Measurements from ENCODE around the gene SPPL2C.

The SPPL2C gene

GRCh38 chr17:45824475-45824874, 20.2 kb upstream of the SPPL2C start:
- no peaks in the 10 kb centered on the region for H3K9me2 ChIP-seq (replicated peaks; ENCODE audit: insufficient read depth, low read length)
- H3K79me2 ChIP-seq (ENCODE audit: insufficient read depth, low read length): no peaks in the 10 kb centered on the region
- no peaks in the 10 kb centered on the region for H3K9me3 ChIP-seq (ENCODE audit: insufficient read depth, low read length)
- no peak overlapping the region for H2AFZ ChIP-seq (ENCODE audit: low read depth, low read length, severe bottlenecking)
- TF ChIP-seq EZH2phosphoT487 (conservative IDR thresholded peaks at IDR 0.05; ENCODE audit: low read length) (no peak), CTCF (IDR thresholded peaks at IDR 0.05; ENCODE audit: insufficient read depth, low read length, poor library complexity, severe bottlenecking) (no peak)
- no peaks in the 10 kb centered on the region for H4K20me1 ChIP-seq (ENCODE audit: low read depth, low read length)
- H3K9ac ChIP-seq (ENCODE audit: low read length): no peak overlapping the region
- H3K4me2 ChIP-seq (ENCODE audit: low read depth, low read length, poor library complexity, severe bottlenecking): no peak overlapping the region
- H3K4me3 ChIP-seq (ENCODE audit: insufficient read depth, low read length, poor library complexity, severe bottlenecking): no peak overlapping the region
- no peak overlapping the region for H3K27ac ChIP-seq (ENCODE audit: low read depth, low read length)
- H3K36me3 ChIP-seq (ENCODE audit: low read length): no peaks in the 10 kb centered on the region
- H3K27me3 ChIP-seq (ENCODE audit: low read length): no peaks in the 10 kb centered on the region
- no peaks in the 10 kb centered on the region for H3F3A ChIP-seq (ENCODE audit: insufficient read depth)

- Histone ChIP-seq H3K27ac (ENCODE audit: low read depth, low read length) (no peak overlapping the region), H3K79me2 (ENCODE audit: insufficient read depth, low read length) (no peaks in the 10 kb centered on the region), H3K4me2 (ENCODE audit: low read depth, low read length, poor library complexity, severe bottlenecking) (no peak overlapping the region), H3K9me2 (replicated peaks; ENCODE audit: insufficient read depth, low read length) (no peaks in the 10 kb centered on the region), H2AFZ (ENCODE audit: low read depth, low read length, severe bottlenecking) (no peak overlapping the region), H3K27me3 (ENCODE audit: low read length) (no peaks in the 10 kb centered on the region), H3K9ac (ENCODE audit: low read length) (no peak overlapping the region), H4K20me1 (ENCODE audit: low read depth, low read length) (no peaks in the 10 kb centered on the region), H3K36me3 (ENCODE audit: low read length) (no peaks in the 10 kb centered on the region), H3K9me3 (ENCODE audit: insufficient read depth, low read length) (no peaks in the 10 kb centered on the region), H3F3A (ENCODE audit: insufficient read depth) (no peaks in the 10 kb centered on the region), H3K4me3 (ENCODE audit: insufficient read depth, low read length, poor library complexity, severe bottlenecking) (no peak overlapping the region)
- TF ChIP-seq CTCF (IDR thresholded peaks at IDR 0.05; ENCODE audit: insufficient read depth, low read length, poor library complexity, severe bottlenecking) (no peak), EZH2phosphoT487 (conservative IDR thresholded peaks at IDR 0.05; ENCODE audit: low read length) (no peak)
Observed at GRCh38 chr17:45824901-45825492, 19.7 kb upstream of the SPPL2C start.

- Histone ChIP-seq H3K9me2 (replicated peaks; ENCODE audit: insufficient read depth, low read length) (no peaks in the 10 kb centered on the region), H3K4me3 (ENCODE audit: insufficient read depth, low read length, poor library complexity, severe bottlenecking) (no peak overlapping the region), H3K9ac (ENCODE audit: low read length) (no peak overlapping the region), H3K36me3 (ENCODE audit: low read length) (no peaks in the 10 kb centered on the region), H3K27ac (ENCODE audit: low read depth, low read length) (no peak overlapping the region), H3K79me2 (ENCODE audit: insufficient read depth, low read length) (no peaks in the 10 kb centered on the region), H4K20me1 (ENCODE audit: low read depth, low read length) (no peaks in the 10 kb centered on the region), H3K4me2 (ENCODE audit: low read depth, low read length, poor library complexity, severe bottlenecking) (no peak overlapping the region), H3K9me3 (ENCODE audit: insufficient read depth, low read length) (no peaks in the 10 kb centered on the region), H2AFZ (ENCODE audit: low read depth, low read length, severe bottlenecking) (no peak overlapping the region), H3K27me3 (ENCODE audit: low read length) (no peaks in the 10 kb centered on the region), H3F3A (ENCODE audit: insufficient read depth) (no peaks in the 10 kb centered on the region)
- TF ChIP-seq EZH2phosphoT487 (conservative IDR thresholded peaks at IDR 0.05; ENCODE audit: low read length): no peak
- no peak for TF ChIP-seq CTCF (IDR thresholded peaks at IDR 0.05; ENCODE audit: insufficient read depth, low read length, poor library complexity, severe bottlenecking)
Observed at GRCh38 chr17:45825792-45826191, 18.9 kb upstream of the SPPL2C start.
